Urothelium cell line (cell line): ENCODE measurements around the gene KCNC1.

Experiments used
- DNase-seq: peaks from one replicate; pipeline ENCODE4 v3.0.0; 2011; ENCODE audit warnings: low spot score, mixed read lengths
- FAIRE-seq: peaks from 2 replicates; lab custom pipeline; 2011; peaks lifted over from hg19 to GRCh38; lab: Jason Lieb, UNC

The KCNC1 gene

DNA sequence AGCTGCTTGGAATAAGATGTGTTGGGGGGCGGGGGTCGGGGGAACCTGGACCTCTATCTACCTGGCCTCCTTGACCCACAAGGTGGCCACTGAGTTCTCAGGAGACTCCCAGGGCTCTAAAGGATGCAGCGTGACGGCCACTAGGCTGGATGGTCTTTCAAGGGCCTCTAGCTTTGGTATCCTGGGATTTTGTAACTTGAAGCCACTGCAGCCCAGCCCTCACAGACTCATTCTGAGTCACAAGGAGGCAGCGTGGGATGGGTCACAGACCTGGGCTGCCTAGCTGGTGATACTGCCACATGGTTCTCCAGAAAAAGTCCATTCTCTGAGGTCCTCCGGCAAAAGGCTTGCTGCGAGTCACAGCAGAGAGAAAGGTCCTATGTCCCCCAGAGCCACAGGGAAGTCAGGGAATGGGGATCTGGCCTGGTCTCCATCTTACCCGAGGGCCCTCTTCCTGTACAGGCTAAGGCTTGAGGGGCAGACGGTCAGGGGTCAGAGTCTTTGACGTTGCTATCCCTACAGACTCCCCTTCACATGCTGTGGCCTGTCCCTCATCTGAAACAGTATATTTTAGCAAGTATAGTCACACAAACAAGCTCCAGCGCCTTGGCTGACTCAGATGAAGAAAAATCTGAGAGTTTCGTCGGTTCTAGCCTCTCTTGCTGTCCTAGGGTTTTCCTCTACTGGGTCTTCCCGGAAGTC, 52.4 kb downstream of the KCNC1 start:
- DNase-seq = peak; percentile 61
- FAIRE-seq = no peak

DNA sequence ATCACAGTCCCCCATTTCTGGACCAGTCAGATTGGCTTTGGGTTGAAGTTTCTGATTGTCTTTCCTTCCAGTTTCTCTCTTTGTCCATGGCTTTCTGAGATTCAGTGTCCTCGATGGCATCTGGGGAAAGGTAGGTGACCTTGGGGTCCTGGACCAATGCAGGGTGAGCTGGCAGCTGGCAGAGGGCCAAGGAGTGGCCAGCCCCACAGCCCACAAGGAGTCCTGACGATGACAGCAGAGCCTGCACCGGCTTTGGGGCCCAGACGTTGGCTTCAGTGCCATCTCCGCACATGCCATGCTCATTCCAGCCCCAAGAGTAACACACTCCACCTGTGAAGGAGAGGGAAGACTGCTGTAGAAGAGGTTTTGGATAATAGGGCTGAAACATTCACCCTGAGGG, 53.5 kb downstream of the KCNC1 start:
- no peak for FAIRE-seq

DNA sequence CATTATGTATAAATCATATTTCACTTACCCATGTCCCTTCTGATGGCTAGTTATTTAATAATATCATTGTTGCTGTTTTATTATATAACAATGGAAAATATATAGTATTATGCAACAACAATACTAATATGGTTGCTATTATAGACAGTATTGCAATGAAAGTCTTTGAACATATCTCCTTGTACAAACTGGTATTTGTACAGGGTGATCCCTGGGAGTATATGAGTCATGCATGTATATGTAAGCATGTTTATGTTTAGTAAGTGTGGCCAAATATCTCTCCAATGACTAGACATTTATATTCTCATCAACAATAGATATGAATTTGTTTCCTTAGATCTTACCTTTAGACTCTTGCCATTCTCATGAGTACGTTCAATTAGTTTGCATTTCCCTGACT, 55.9 kb downstream of the KCNC1 start:
- FAIRE-seq (no peak), DNase-seq (no peak)

More for the DNA sequence above, 53.5 kb downstream of the KCNC1 start:
- no peak for DNase-seq

DNA sequence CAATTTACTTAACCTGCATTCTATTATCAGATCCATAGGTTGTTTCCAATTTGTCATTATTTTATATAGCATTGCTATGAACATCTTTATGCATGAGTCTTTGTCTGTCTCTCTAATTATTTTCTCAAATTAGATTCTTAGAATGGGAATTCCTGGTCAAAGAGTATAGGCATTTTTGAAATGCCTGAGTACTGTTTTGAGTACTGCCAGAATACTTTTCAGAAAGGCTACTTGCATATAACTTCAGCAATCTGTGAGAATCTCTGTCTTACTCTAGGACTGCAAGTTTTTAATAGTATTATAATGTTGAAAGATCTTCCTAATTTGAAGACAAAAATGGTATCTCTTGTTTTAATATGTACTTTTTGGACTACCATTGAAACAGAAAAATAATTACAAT, 56.6 kb downstream of the KCNC1 start:
- DNase-seq = no peak
- no peak for FAIRE-seq

DNA sequence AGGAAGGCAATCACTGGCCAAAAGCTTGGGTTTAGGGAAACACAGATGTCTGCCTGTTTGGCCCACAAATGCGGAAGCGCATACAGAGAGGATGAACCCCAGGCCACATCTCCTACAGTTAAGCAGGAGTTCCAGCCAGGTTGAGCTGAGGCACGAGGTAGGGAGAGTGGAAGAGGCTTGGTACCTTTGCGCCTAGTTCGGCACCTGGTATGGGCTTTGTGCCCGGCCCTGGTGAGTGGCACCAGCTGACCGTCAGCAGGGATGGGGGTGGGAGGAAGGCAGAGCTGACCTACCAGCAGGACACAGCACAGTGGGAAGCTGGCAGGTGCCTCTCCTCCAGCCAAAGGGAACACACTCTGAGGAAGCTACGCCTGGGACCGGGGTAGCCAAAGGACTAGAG, 57.6 kb downstream of the KCNC1 start:
- DNase-seq (no peak), FAIRE-seq (no peak)

DNA sequence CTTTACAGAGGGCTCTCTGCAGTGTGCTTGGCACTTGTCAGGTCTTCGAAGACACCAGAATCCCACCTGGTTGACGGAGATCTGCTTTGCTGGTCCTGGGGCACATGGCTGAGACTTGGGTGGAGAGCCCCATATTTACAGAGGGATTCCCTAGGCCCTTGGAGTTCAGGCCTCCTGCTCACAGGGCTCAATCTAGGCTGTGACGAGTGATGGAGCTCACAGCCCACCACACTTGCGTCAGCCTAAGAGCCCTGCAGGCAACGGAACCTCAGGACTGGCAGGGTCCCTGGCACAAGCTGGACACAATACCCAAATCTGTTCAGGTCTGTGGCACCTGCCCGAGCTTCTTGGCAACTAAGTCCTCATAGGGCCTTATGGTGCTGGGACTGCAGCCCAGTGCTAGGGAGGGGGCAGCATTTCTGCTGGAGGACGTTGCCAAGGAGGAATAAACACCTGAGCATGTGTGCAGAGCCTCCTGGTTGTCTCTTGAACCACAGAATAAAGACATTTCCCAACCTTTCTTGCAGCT, 59.1 kb downstream of the KCNC1 start:
- FAIRE-seq (no peak), DNase-seq (no peak)

DNA sequence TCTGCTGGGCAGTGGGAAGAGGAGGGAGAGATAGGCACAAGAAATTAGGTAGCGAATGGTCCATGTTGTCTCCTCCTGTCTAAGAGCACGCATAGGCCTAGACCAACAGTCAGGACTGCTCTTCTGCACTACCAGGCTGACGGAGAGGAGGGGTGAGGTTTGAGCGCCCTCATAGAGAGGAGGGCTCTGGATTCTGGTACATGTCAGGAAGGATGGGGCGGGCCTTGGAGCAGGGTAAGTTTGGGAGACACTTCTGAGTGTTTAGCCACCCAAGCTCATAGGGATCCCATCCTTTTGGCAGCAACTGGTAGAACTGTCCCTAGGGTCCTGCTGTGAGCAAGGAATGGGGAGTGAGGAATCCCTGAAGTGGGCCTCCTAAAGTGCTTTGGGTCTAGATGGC, 60.4 kb downstream of the KCNC1 start:
- FAIRE-seq = no peak
- no peak for DNase-seq

DNA sequence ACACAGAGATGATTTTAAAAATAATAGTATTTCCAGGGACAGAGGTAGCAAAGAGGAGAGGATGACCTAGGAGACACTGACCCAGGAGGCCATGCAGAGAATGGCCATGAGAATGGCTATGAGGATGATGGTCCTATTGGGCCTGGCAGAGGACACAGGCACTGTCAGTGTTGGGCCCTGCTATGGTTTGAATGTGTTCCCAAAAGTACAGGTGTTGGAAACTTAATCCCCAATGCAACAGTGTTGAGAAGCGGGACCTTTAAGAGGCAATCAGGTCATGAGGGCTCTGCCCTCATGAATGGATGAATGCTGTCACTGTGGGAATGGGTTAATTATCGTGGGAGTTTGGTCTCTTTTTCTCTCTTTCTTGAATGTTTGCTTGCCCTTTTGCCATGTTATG, 61.6 kb downstream of the KCNC1 start:
- DNase-seq (no peak), FAIRE-seq (no peak)

DNA sequence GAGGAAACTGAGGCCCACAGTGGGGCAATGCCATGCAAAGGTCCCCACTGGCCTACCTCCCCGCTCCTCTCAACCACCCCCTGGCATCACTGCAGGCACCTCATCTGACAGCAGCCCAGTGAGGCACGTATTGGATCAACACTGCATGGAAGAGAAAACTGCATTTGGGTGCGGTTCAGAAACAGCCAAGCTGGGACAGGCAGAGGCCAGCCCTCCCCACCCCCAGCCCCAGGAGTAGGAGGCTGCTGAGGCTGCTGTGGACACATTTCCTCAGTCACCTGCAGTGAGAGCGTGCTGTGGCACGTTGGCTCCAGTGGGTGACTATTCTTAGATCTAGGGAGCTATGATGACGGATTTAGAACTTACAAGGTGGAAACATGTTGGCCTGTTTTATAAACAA, 63.7 kb downstream of the KCNC1 start:
- FAIRE-seq (no peak), DNase-seq (no peak)

DNA sequence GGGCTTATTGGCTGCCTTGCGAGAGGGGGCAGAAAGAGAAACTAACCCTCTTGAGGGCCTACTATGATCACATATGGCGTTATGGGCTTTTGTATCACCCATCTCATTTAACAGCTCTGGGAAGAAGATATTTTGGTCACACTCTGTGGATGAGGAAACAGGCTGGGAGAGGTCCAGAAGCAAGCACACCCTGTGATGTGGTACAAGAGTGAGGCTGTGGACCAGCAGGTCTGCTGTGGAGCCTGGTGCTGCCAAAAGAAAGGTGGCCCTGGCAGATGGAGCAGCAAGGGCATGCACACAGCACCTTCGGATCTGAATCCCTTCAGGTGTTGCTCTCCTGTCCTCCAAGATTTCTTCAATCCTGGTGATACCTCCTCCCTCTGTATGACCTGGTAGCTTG, 64.1 kb downstream of the KCNC1 start:
- no peak for FAIRE-seq
- no peak for DNase-seq

DNA sequence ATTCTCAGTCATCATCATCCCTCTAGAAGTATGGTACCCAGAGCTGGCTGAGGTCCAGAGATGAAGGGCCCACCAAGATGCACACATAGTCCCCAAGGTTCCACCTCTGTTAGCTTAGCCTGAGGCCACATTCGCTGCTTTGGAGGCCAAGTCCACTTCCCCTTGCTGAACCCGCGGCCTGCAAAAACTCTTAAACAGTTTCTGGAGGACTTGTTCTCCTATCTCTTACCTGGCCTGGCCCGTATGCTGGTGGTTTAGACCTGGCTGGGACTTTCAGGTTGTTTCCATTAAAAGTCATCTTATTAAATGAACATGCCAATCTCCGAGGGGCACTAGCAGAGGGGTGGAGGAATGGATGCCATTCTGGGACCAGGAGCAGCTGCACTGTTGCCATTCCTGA, 64.6 kb downstream of the KCNC1 start:
- DNase-seq = no peak
- FAIRE-seq = no peak

DNA sequence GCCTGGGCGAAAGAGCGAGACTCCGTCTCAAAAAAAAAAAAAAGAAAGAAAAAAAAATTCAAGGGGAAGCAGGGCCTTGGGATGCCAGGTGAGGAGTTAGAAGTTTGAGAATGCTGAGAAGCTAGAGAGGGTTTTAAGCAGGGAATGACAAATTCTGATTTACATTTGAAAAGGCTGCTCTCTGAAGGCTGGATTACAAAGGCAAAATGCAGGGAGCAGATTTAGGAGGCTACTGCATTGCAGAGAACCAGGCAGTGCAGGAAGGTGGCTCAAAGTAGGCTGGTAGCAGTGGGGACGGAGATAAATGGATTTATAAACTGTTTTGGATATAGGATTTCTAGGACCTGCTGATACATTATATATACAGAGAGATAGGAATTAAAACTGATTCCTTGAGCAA, 66.6 kb downstream of the KCNC1 start:
- DNase-seq (no peak), FAIRE-seq (no peak)

DNA sequence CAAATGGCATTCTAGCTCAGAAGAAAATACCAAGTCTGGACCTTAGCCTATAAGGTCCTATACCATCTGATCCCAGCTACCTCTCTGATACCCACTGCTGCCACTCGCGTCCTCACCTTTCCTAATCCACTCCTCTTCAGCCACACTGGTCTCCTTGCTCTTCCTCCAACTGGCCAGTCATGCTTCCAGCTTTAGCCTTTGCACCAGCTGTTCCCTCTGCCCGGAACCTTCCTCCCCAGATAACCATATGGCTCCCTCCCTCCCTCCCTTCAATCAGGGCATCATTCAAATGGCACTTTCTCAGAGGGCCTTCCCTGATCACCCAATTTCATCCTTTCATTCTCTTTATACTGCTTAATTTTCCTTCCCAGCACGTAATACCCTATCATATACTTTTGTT, 67.9 kb downstream of the KCNC1 start:
- no peak for FAIRE-seq

DNA sequence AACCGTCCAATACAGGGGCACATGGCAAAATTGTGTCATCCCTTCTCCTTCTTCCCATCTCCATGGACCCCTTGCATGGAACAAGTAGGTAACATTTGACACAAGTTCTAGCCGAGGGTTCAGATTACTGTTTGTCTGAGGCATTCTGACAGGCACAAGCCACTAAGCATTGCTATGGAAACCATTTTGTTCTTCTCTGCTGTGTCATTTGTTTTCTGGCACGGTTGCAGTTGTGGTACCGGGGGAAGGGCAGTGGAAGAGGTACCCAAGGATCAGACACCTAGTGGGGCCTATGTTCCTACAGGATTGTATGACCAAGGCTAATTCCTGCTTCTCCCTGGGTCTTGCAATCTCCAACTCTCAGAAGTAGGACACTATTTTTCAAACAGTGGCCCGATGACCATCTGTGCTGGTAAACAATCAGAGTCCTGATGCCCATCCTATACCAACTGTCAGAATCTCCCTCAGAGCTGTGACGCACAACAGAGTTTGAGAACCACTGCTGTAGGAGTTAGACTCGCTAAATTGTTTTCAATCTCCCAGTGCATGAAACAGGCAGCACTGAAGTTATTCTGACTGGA, 69.3 kb downstream of the KCNC1 start:
- DNase-seq = no peak

More for the DNA sequence above, 67.9 kb downstream of the KCNC1 start:
- no peak for DNase-seq

DNA sequence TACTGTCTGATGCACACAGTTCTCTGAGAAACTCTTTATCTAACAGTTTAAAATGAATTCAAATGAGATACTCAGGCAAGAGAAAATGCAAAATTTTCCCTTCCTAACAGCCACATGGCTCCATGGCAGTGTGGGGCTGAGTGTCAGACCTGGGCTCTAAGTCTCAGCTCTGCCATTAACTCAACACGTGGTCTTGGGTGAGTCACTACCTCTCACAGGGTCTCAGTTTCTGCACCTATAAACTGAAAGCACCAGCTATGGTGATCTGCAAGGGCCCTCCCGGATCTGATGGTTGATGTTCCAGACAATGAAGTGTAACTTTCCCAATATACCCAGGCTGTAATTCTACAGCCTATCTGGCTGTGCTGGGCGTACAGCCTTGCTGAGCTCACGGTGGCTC, 70.5 kb downstream of the KCNC1 start:
- DNase-seq = no peak
- FAIRE-seq = no peak

More for the DNA sequence above, 69.3 kb downstream of the KCNC1 start:
- FAIRE-seq = no peak

DNA sequence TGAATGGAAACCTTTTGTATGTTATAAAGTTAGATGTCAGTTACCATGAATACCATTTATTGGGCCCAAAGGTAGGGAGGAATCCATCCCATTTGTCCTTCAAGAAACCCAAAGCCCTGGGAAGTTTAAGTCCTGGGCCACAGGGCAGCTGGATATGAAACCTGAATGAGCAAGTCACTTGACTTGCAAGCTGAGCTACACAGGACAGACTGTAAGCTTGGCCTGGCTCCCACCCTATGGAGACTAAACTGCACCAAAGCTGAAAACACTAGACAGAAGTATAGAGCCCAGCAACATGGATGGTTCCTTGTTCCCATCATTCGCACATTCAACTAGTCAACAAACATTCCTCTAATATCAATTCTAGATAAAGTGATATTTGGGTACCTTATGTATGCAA, 71.3 kb downstream of the KCNC1 start:
- no peak for FAIRE-seq
- DNase-seq = no peak

DNA sequence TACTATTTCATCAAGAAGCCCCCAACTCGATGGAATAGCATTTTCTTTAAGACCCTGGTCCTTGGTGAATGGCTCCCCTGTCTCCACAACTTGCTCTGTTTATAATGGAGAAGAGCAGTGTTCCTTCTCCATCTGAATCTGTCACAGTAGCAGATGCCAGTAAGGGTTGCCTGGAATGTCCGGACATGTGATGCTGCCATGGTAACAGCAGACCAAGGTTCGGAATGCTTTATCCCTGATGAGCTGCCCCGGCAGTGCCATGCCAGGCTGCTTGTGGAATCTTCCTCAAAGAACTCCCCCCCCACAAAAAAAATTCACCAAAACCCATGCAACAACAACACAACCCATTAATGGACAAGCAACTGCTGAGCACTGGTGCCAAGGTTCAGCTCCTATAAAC, 72.5 kb downstream of the KCNC1 start:
- DNase-seq = no peak
- no peak for FAIRE-seq

DNA sequence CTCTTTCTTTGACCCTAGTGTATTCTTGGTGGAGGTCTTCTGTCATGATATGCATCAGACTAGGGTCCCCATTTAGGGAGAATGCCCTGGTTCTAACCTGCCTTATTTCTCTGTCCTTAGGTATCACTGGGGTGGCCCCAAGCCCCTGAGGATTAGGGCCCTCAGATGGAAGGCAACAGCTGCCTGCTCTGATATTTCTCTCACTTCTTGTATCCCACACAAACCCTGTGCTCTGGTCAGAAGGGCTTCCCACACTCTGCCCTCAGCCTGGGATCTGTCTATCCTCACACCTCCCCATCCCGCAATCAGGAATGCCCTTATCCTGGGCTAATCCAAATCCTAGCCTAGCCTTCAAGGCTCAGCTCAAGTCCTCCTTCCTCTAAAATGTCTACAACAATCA, 75.5 kb downstream of the KCNC1 start:
- DNase-seq (no peak), FAIRE-seq (no peak)

DNA sequence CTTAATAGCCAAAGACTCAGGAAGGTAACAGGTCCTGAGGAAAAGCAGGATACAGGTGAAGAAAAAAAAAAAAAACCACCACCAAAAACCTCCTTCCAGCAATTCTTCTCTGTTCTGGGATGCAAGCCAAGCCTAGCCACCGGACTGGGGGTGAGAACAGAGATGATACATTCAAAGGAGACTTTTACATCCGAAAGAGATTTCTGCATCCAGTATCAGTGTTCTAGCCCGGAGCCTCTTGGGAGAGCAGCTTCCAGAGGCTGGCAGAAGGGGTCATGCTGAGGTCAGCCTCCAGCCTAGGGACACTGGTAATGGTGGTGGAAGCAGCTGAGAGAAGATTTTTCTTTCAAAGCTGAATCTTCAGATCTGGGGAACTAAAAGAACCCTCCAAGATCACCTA, 76.2 kb downstream of the KCNC1 start:
- DNase-seq (peak; percentile 55), FAIRE-seq (no peak)

DNA sequence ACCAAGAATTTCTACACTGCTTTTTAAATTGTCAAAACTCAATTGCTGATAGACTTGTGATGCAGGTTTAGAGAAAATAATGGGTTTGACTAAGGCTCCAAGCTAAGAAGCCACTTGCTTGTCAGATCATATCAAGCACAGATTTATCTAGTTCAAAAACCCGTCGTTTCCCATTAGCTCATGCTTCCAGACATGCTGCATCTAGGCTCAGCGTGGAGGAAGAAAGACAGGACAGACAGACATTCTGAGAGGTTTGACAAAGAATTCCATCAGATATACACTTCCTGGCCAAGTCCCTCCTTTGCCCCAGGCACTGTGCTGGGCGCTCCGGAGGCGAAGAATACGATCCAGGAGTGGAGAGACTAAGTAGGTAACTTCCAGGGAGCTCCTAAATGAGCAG, 76.8 kb downstream of the KCNC1 start:
- FAIRE-seq (no peak), DNase-seq (no peak)

DNA sequence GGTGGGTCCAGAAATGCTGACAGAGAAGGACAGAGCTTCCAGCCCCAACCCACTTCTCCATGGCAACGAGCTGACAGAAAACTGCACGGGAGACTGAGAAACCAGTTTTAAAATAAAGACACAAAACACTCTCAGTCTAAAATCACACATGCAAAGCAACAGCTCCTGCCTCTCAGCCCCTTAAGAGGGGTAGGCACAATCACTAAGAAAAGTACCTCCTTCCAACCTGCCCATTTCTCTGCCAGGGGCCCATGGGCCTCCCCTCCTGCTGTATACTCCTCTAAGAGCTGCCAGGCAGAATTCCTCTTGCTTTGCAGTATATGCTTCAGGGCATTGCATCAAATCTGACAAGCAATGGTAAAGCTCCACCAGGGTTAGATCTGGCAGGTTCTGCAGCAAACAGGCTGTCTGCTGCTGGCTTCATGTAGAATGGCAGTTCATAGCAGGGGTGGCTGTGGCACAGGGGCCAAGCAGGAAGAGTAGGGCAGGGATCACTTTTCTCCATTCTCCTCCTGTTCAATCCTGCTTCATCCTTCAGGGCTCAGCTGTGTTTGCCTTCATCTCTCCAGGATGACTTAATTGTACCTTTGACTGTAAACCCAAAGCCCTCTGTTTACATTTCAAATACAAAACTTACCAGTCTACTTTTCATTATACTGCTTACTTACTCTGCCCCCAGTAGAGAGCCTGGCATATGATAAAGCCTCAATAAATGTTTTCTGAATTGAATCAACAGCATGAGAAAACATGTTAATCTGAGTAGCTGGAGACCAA, 77.7 kb downstream of the KCNC1 start:
- FAIRE-seq (no peak), DNase-seq (no peak)

DNA sequence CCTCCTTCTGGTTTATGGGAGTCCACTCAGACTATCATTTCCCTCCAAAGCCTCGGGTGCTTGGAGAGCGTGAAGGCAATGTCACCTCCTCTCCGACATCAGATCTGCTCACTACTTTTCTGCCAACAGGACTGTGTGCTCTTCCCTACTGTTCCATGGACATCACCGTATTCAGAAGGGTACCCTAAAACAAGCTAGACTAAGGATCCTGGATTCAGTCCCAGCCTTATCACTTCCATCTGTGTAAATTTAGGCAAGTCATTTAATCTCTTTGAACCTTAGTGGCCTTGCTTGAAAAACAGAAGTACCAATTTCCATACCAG, 78.2 kb downstream of the KCNC1 start:
- no peak for FAIRE-seq
- DNase-seq = no peak
